Activated CD4-positive, alpha-beta T cell treated with anti-CD3 and anti-CD28 coated beads, Interleukin-2, amount 50 U/mL, for 16 hours (primary cell): ENCODE measurements around the gene UQCRHL.

Source experiments
- DNase-seq: peaks from one replicate; pipeline ENCODE4 v3.0.0-alpha.2; 2020

UQCRHL gene

GRCh38 chr1:15796086-15796462 lies 11.4 kb downstream of the UQCRHL start:
- no peak for DNase-seq

- DNase-seq, result no peak
Observed at GRCh38 chr1:15788624-15789301, 18.7 kb downstream of the UQCRHL start.

GRCh38 chr1:15786581-15786980 lies 20.9 kb downstream of the UQCRHL start:
- DNase-seq, result no peak

GRCh38 chr1:15785683-15786082 lies 21.8 kb downstream of the UQCRHL start:
- no peak for DNase-seq

- DNase-seq, result no peak
Observed at GRCh38 chr1:15777909-15778707, 29.3 kb downstream of the UQCRHL start.

GRCh38 chr1:15775706-15776105 lies 31.7 kb downstream of the UQCRHL start:
- no peak for DNase-seq

- DNase-seq, result no peak
Observed at GRCh38 chr1:15771836-15772515, 35.5 kb downstream of the UQCRHL start.

- DNase-seq, result no peak
Observed at GRCh38 chr1:15770313-15770962, 37.0 kb downstream of the UQCRHL start.

GRCh38 chr1:15768388-15768787 lies 39.1 kb downstream of the UQCRHL start:
- DNase-seq, result no peak

- no peak for DNase-seq
Observed at GRCh38 chr1:15767941-15768340, 39.5 kb downstream of the UQCRHL start.

- no peak for DNase-seq
Observed at GRCh38 chr1:15765495-15766194, 41.8 kb downstream of the UQCRHL start.

GRCh38 chr1:15764890-15765289 lies 42.6 kb downstream of the UQCRHL start:
- DNase-seq, result no peak

GRCh38 chr1:15764269-15764764 lies 43.1 kb downstream of the UQCRHL start:
- DNase-seq, result no peak

GRCh38 chr1:15762546-15762945 lies 44.9 kb downstream of the UQCRHL start:
- no peak for DNase-seq

GRCh38 chr1:15761366-15762128 lies 45.9 kb downstream of the UQCRHL start:
- no peak for DNase-seq

- DNase-seq, result no peak
Observed at GRCh38 chr1:15760520-15761211, 46.8 kb downstream of the UQCRHL start.

- no peak for DNase-seq
Observed at GRCh38 chr1:15758953-15759661, 48.3 kb downstream of the UQCRHL start.

GRCh38 chr1:15758343-15758931 lies 49.0 kb downstream of the UQCRHL start, which contains the start of gene FBLIM1:
Gene FBLIM1, plus strand, starts transcription at chr1:15758795. Its CDS starts 6,189 bp downstream, at chr1:15764984.
- DNase-seq, result no peak

- no peak for DNase-seq
Observed at GRCh38 chr1:15757575-15758342, 49.7 kb downstream of the UQCRHL start.
